Trophoblast cell (in vitro differentiated cells and primary cell): Measurements from ENCODE around the gene ESYT1.

Experiments
- DNase-seq, 2 donors: peaks; one replicate each; pipeline ENCODE4 v3.0.0-alpha.2; 2016
- H2AFZ ChIP-seq: 2 replicates; pipeline ENCODE4 v1.6.1; 2013; ENCODE audit warnings: low read length, moderate library complexity, mild to moderate bottlenecking; ENCODE audit not compliant: insufficient read depth, poor library complexity
- H2AK5ac ChIP-seq: 2 replicates; pipeline ENCODE4 v1.6.1; 2013; ENCODE audit warnings: mild to moderate bottlenecking, low read length
- H2BK120ac ChIP-seq: 2 replicates; pipeline ENCODE4 v1.6.1; 2013; ENCODE audit warnings: low read length, mild to moderate bottlenecking, moderate library complexity; ENCODE audit not compliant: insufficient read depth, poor library complexity
- H2BK12ac ChIP-seq: 2 replicates; pipeline ENCODE4 v1.6.1; 2013; ENCODE audit warnings: mild to moderate bottlenecking, low read length, moderate library complexity
- H2BK5ac ChIP-seq: 2 replicates; pipeline ENCODE4 v1.6.1; 2013; ENCODE audit warnings: low read length, low read depth, moderate library complexity, mild to moderate bottlenecking; ENCODE audit not compliant: poor library complexity
- H3K14ac ChIP-seq: 2 replicates; pipeline ENCODE4 v1.6.1; 2013; ENCODE audit warnings: mild to moderate bottlenecking, low read length
- H3K18ac ChIP-seq: 2 replicates; pipeline ENCODE4 v1.6.1; 2013; ENCODE audit warnings: mild to moderate bottlenecking, low read length
- H3K23ac ChIP-seq: 2 replicates; pipeline ENCODE4 v1.6.1; 2013; ENCODE audit warnings: low read length
- H3K27ac ChIP-seq: 2 replicates; pipeline ENCODE4 v1.5.1; 2013; ENCODE audit warnings: low read depth, mild to moderate bottlenecking, inconsistent platforms, low read length, moderate library complexity
- H3K27me3 ChIP-seq: 2 replicates; pipeline ENCODE4 v1.6.1; 2013; ENCODE audit warnings: inconsistent platforms, mild to moderate bottlenecking, low read length, moderate library complexity; ENCODE audit not compliant: insufficient read depth
- H3K36me3 ChIP-seq, 2 experiments: 1 replicate in 1 of 2; 2 replicates in 1 of 2; pipeline ENCODE4 v1.6.1; 2013; ENCODE audit warnings: low read length in 2 of 2, mild to moderate bottlenecking in 2 of 2, moderate library complexity in 1 of 2; ENCODE audit not compliant: insufficient read depth in 2 of 2, control insufficient read depth in 1 of 2
- H3K4ac ChIP-seq: 2 replicates; pipeline ENCODE4 v1.6.1; 2013; ENCODE audit warnings: low read depth, mild to moderate bottlenecking, low read length, moderate library complexity
- H3K4me1 ChIP-seq, 2 experiments: 1 replicate in 1 of 2; 2 replicates in 1 of 2; pipeline ENCODE4 v1.6.1; 2013; ENCODE audit warnings: low read length in 2 of 2, mild to moderate bottlenecking in 2 of 2, moderate library complexity in 1 of 2; ENCODE audit not compliant: insufficient read depth in 2 of 2, control insufficient read depth in 1 of 2
- H3K4me2 ChIP-seq: 2 replicates; pipeline ENCODE4 v1.6.1; 2013; ENCODE audit warnings: inconsistent platforms, mild to moderate bottlenecking, low read length, moderate library complexity
- H3K4me3 ChIP-seq: 2 replicates; pipeline ENCODE4 v1.5.1; 2013; ENCODE audit warnings: mild to moderate bottlenecking, low read depth, low read length, inconsistent platforms
- H3K79me1 ChIP-seq: one replicate; pipeline ENCODE4 v1.6.1; 2013; ENCODE audit warnings: low read length
- H3K79me2 ChIP-seq: 2 replicates; pipeline ENCODE4 v1.6.1; 2013; ENCODE audit warnings: low read length, mild to moderate bottlenecking; ENCODE audit not compliant: control insufficient read depth, insufficient read depth, poor library complexity
- H3K9ac ChIP-seq: 2 replicates; pipeline ENCODE4 v1.6.1; 2013; ENCODE audit warnings: mild to moderate bottlenecking, low read length
- H3K9me3 ChIP-seq: 2 replicates; pipeline ENCODE4 v1.6.1; 2013; ENCODE audit warnings: low read depth, mild to moderate bottlenecking, control low read depth, inconsistent platforms, low read length; ENCODE audit not compliant: insufficient read depth
- H4K12ac ChIP-seq: 2 replicates; pipeline ENCODE4 v1.6.1; 2013; ENCODE audit warnings: low read depth, mild to moderate bottlenecking, low read length, moderate library complexity
- H4K8ac ChIP-seq: 2 replicates; pipeline ENCODE4 v1.6.1; 2013; ENCODE audit warnings: low read depth, mild to moderate bottlenecking, low read length, moderate library complexity
- H4K91ac ChIP-seq: one replicate; pipeline ENCODE4 v1.6.1; 2013; ENCODE audit warnings: low read depth, mild to moderate bottlenecking, low read length, moderate library complexity
- WGBS: extraction: QIAGEN DNeasy Blood & Tissue Kit; methylation state at CpG from one replicate; pipeline ENCODE4 v1.1.7; 2013; ENCODE audit warnings: missing lambda C conversion rate; ENCODE audit not compliant: insufficient read length, insufficient coverage; ENCODE audit errors: extremely low coverage; 5-methylcytosine and 5-hydroxymethylcytosine counted together

Gene ESYT1

GRCh38 chr12:56126732-56127239 lies 1.3 kb upstream of the ESYT1 start:
- H2AK5ac ChIP-seq = no peak overlapping the region
- H3K79me1 ChIP-seq = peaks cover 9% of the 10 kb centered on the region
- H3K4me3 ChIP-seq = no peak overlapping the region
- no peak overlapping the region for H3K4me2 ChIP-seq
- H3K18ac ChIP-seq = no peak overlapping the region
- no peak overlapping the region for H3K27ac ChIP-seq
- DNase-seq = no peak
- H2BK5ac ChIP-seq = no peak overlapping the region
- H3K79me2 ChIP-seq = peaks cover 7% of the 10 kb centered on the region
- H3K27me3 ChIP-seq = no peaks in the 10 kb centered on the region
- H3K9ac ChIP-seq = no peak overlapping the region
- no peak overlapping the region for H4K12ac ChIP-seq
- no CpG with 5 or more reads among the region's 3 CpGs for WGBS
- no peaks in the 10 kb centered on the region for H3K9me3 ChIP-seq
- no peak overlapping the region for H2BK120ac ChIP-seq
- H3K23ac ChIP-seq = no peak overlapping the region
- no peak overlapping the region for H2AFZ ChIP-seq
- peaks cover 9 to 16% of the 10 kb centered on the region in 2 experiments for H3K36me3 ChIP-seq
- no peak overlapping the region for H3K14ac ChIP-seq
- H3K4me1 ChIP-seq = peaks cover 11 to 12% of the 10 kb centered on the region in 2 experiments
- H2BK12ac ChIP-seq = no peak overlapping the region
- H4K8ac ChIP-seq = no peak overlapping the region
- H4K91ac ChIP-seq = no peak overlapping the region
- no peak overlapping the region for H3K4ac ChIP-seq

- Histone ChIP-seq H2BK5ac (no peak overlapping the region), H2BK12ac (no peak overlapping the region), H3K79me1 (peaks cover 9% of the 10 kb centered on the region), H3K4me2 (peak overlapping the region; percentile 62), H4K12ac (no peak overlapping the region), H3K27me3 (no peaks in the 10 kb centered on the region), H3K14ac (no peak overlapping the region), H3K4me3 (no peak overlapping the region), H2BK120ac (no peak overlapping the region), H3K36me3 (peaks cover 14 to 23% of the 10 kb centered on the region in 2 experiments), H3K23ac (no peak overlapping the region), H3K18ac (no peak overlapping the region), H3K9ac (no peak overlapping the region), H2AK5ac (no peak overlapping the region), H4K91ac (no peak overlapping the region), H3K4me1 (peaks cover 11 to 12% of the 10 kb centered on the region in 2 experiments), H3K9me3 (no peaks in the 10 kb centered on the region), H3K4ac (no peak overlapping the region), H3K27ac (peak overlapping the region; percentile 18), H3K79me2 (peaks cover 7% of the 10 kb centered on the region), H4K8ac (no peak overlapping the region), H2AFZ (no peak overlapping the region)
- WGBS = no CpG with 5 or more reads among the region's 8 CpGs
- no peak for DNase-seq
Observed at GRCh38 chr12:56127485-56127887, 581 bp upstream of the ESYT1 start.

GRCh38 chr12:56128670-56129205 lies 671 bp downstream of the ESYT1 start:
- peak overlapping the region; percentile 85 for H4K91ac ChIP-seq
- peaks cover 9% of the 10 kb centered on the region for H3K79me1 ChIP-seq
- peak overlapping the region; percentile 86 for H4K8ac ChIP-seq
- peak overlapping the region; percentile 70 for H2AK5ac ChIP-seq
- H3K36me3 ChIP-seq = peaks cover 19 to 33% of the 10 kb centered on the region in 2 experiments
- peaks cover 7% of the 10 kb centered on the region for H3K79me2 ChIP-seq
- no peaks in the 10 kb centered on the region for H3K9me3 ChIP-seq
- no peak for DNase-seq
- H3K4me3 ChIP-seq = peak overlapping the region; percentile 87
- H2BK120ac ChIP-seq = peak overlapping the region; percentile 65
- H2BK12ac ChIP-seq = peak overlapping the region; percentile 30
- H2AFZ ChIP-seq = peak overlapping the region; percentile 85
- H3K9ac ChIP-seq = peak overlapping the region; percentile 83
- H3K4me2 ChIP-seq = peak overlapping the region; percentile 94
- peak overlapping the region; percentile 94 for H3K18ac ChIP-seq
- WGBS = no CpG with 5 or more reads among the region's 20 CpGs
- peak overlapping the region; percentile 58 for H4K12ac ChIP-seq
- peaks cover 11 to 12% of the 10 kb centered on the region in 2 experiments for H3K4me1 ChIP-seq
- peak overlapping the region; percentile 63 for H3K27ac ChIP-seq
- peak overlapping the region; percentile 97 for H3K14ac ChIP-seq
- no peak overlapping the region for H3K23ac ChIP-seq
- H2BK5ac ChIP-seq = peak overlapping the region; percentile 62
- peak overlapping the region; percentile 68 for H3K4ac ChIP-seq
- H3K27me3 ChIP-seq = no peaks in the 10 kb centered on the region

- peak overlapping the region; percentile 40 for H2BK120ac ChIP-seq
- DNase-seq = peak; percentile 56 to 65
- peak overlapping the region; percentile 10 for H2BK5ac ChIP-seq
- H3K79me1 ChIP-seq = peaks cover 9% of the 10 kb centered on the region
- peak overlapping the region; percentile 87 for H3K4me3 ChIP-seq
- H3K9ac ChIP-seq = no peak overlapping the region
- H3K27me3 ChIP-seq = no peaks in the 10 kb centered on the region
- H2AK5ac ChIP-seq = no peak overlapping the region
- H3K36me3 ChIP-seq = peaks cover 25 to 38% of the 10 kb centered on the region in 2 experiments
- no peak overlapping the region for H4K8ac ChIP-seq
- H3K27ac ChIP-seq = peak overlapping the region; percentile 20
- WGBS = no CpG with 5 or more reads among the region's 29 CpGs
- H3K4ac ChIP-seq = no peak overlapping the region
- H3K18ac ChIP-seq = peak overlapping the region; percentile 94
- H4K12ac ChIP-seq = no peak overlapping the region
- H3K79me2 ChIP-seq = peaks cover 7% of the 10 kb centered on the region
- peak overlapping the region; percentile 94 for H3K4me2 ChIP-seq
- H2AFZ ChIP-seq = peak overlapping the region; percentile 18
- peak overlapping the region; percentile 97 for H3K14ac ChIP-seq
- H3K9me3 ChIP-seq = no peaks in the 10 kb centered on the region
- H3K23ac ChIP-seq = no peak overlapping the region
- peaks cover 11 to 12% of the 10 kb centered on the region in 2 experiments for H3K4me1 ChIP-seq
- H4K91ac ChIP-seq = peak overlapping the region; percentile 85
- H2BK12ac ChIP-seq = no peak overlapping the region
Observed at GRCh38 chr12:56129206-56129941, 1.3 kb downstream of the ESYT1 start.
